T-cell (primary cell): ENCODE data around the gene KCNQ1OT1. TPM values are rescaled to one million over a fixed set of nuclear protein-coding genes. Genes with fewer than 3 reads are reported as not detected.

ENCODE experiments used
- ATAC-seq, 4 experiments: fragments of 200-7000 bp in 3 of 4; fragments of 150-1000 bp in 1 of 4; cut with Tn5 transposase; replicated peaks in 1 of 4; 1 replicate in 3 of 4; 2 replicates in 1 of 4; pipeline ENCODE4 v1.10.0; 2021; ENCODE audit warnings: moderate library complexity in 3 of 4, mild to moderate bottlenecking in 2 of 4, moderate number of reproducible peaks in 1 of 4
- CTCF ChIA-PET, 2 donors: fragments of 300-600 bp; sonication (Branson Sonifier 250); formaldehyde crosslinking; loops; one replicate each; lab custom pipeline; 2022; ENCODE audit warnings: antibody characterized with exemption in 2 of 2; lab: Charles Lee
- POLR2A ChIA-PET, 2 donors: fragments of 300-600 bp; sonication (Branson Sonifier 250); formaldehyde crosslinking; loops; one replicate each; lab custom pipeline; 2022; ENCODE audit warnings: antibody characterized with exemption in 2 of 2; lab: Charles Lee
- DNase-seq, 35 experiments: peaks; one replicate each; pipeline versions ENCODE4 v3.0.0 to v3.0.0-alpha.2; 2013 to 2023
- H3K27ac ChIP-seq: one replicate; pipeline ENCODE4 v1.5.1; 2013; ENCODE audit warnings: low read length
- H3K27me3 ChIP-seq, 2 experiments: replicated peaks in 1 of 2; 1 replicate in 1 of 2; 2 replicates in 1 of 2; pipeline versions ENCODE4 v1.6.1 to v1.7.0; 2013; ENCODE audit warnings: low read length in 1 of 2, mixed read lengths in 1 of 2; ENCODE audit not compliant: control insufficient read depth in 2 of 2, insufficient read depth in 2 of 2; ENCODE audit errors: extremely low read depth in 1 of 2
- H3K36me3 ChIP-seq, 2 donors: 1 replicate in 1 of 2; 2 replicates in 1 of 2; pipeline versions ENCODE4 v1.6.1 to v1.7.0; 2013; ENCODE audit warnings: low read length in 1 of 2; ENCODE audit not compliant: control insufficient read depth in 2 of 2, insufficient read depth in 1 of 2; ENCODE audit errors: extremely low read depth in 1 of 2
- H3K4me1 ChIP-seq, 2 experiments: 1 replicate in 1 of 2; 2 replicates in 1 of 2; pipeline versions ENCODE4 v1.6.1 to v1.7.0; 2013; ENCODE audit warnings: low read length in 2 of 2, mixed read lengths in 1 of 2; ENCODE audit not compliant: insufficient read depth in 2 of 2, control insufficient read depth in 1 of 2; ENCODE audit errors: extremely low read depth in 1 of 2
- H3K4me3 ChIP-seq, 2 donors: 1 replicate in 1 of 2; 2 replicates in 1 of 2; pipeline versions ENCODE4 v1.5.1 to v1.7.0; 2013; ENCODE audit warnings: mild to moderate bottlenecking in 2 of 2, low read length in 1 of 2, moderate library complexity in 1 of 2; ENCODE audit not compliant: control insufficient read depth in 1 of 2; ENCODE audit errors: extremely low read depth in 1 of 2
- H3K9me3 ChIP-seq: 2 replicates; pipeline ENCODE4 v1.7.0; 2013
- H3K27ac Mint-ChIP-seq, 2 donors: one replicate each; pipeline ENCODE4 v1.8.0; 2020 to 2021; ENCODE audit warnings: mild to moderate bottlenecking in 2 of 2, mixed read lengths in 2 of 2
- H3K27me3 Mint-ChIP-seq, 2 donors: one replicate each; pipeline ENCODE4 v1.8.0; 2021 to 2022; ENCODE audit warnings: mixed read lengths in 2 of 2
- H3K36me3 Mint-ChIP-seq: one replicate; pipeline ENCODE4 v1.8.0; 2021; ENCODE audit warnings: mixed read lengths
- H3K4me1 Mint-ChIP-seq, 3 donors: one replicate each; pipeline ENCODE4 v1.8.0; 2020 to 2022; ENCODE audit warnings: mixed read lengths in 3 of 3, mild to moderate bottlenecking in 1 of 3
- H3K4me3 Mint-ChIP-seq, 3 donors: one replicate each; pipeline ENCODE4 v1.8.0; 2020 to 2022; ENCODE audit warnings: mild to moderate bottlenecking in 3 of 3, mixed read lengths in 3 of 3, moderate library complexity in 3 of 3
- H3K9me3 Mint-ChIP-seq, 3 donors: one replicate each; pipeline ENCODE4 v1.8.0; 2020 to 2022; ENCODE audit warnings: mixed read lengths in 3 of 3
- WGBS: methylation state at CpG from one replicate; pipeline ENCODE4 v1.1.5; 2013; ENCODE audit warnings: missing lambda C conversion rate; ENCODE audit not compliant: insufficient coverage; 5-methylcytosine and 5-hydroxymethylcytosine counted together
- total RNA-seq, 35 experiments: library from RNA in 6 of 35; stranded (reverse) in 6 of 35; fragments of 120-200 nt in 1 of 35; gene quantifications; one replicate each; pipeline versions ENCODE4 v1.2.1 to v1.2.4 and lab custom pipeline; 2013 to 2026

KCNQ1OT1 gene
- total RNA-seq, 5 donors from 2014 or later (not counting 1 experiment from before 2014, with no cell fraction given), result 0.30 to 0.42 (median 0.35) TPM

- DNase-seq, result peak in 1 of 35 experiments; percentile 2
Measured at GRCh38 chr11:2558397-2558796, 141.4 kb downstream of the KCNQ1OT1 start.

More at GRCh38 chr11:2558397-2558796, 141.4 kb downstream of the KCNQ1OT1 start:
- Mint-ChIP-seq H3K4me3 (no peak overlapping the region), H3K27me3 (no peaks in the 10 kb centered on the region), H3K4me1 (peaks cover 0 to 8% (median 7%) of the 10 kb centered on the region in 3 donors), H3K9me3 (no peaks in the 10 kb centered on the region), H3K36me3 (no peaks in the 10 kb centered on the region), H3K27ac (no peak overlapping the region)
- Histone ChIP-seq H3K27me3 (no peaks in the 10 kb centered on the region), H3K9me3 (no peaks in the 10 kb centered on the region), H3K36me3 (no peaks in the 10 kb centered on the region), H3K4me3 (no peak overlapping the region), H3K4me1 (peaks cover 0 to 17% of the 10 kb centered on the region in 2 experiments), H3K27ac (no peak overlapping the region)
- no peak for ATAC-seq
- POLR2A ChIA-PET, result no interaction called here
- CTCF ChIA-PET, result no interaction called here
- 86% methylated on average over 8 of the region's 17 CpGs for WGBS

Other genes with a start within 250 kb of the KCNQ1OT1 start
- gene CDKN1C, start 185.8 kb upstream of the KCNQ1OT1 start, total RNA-seq, result 1 to 10 TPM; 2.1 to 7.0 (median 5.3) TPM
- 1 to 10 TPM in 1 of 5 donors, under 1 TPM in 4; 0.65 to 1.3 (median 0.79) TPM for gene PHLDA2, start 229.4 kb upstream of the KCNQ1OT1 start, total RNA-seq